Ishikawa (cell line): ENCODE measurements around the gene SPON1.

Experiments
- CEBPB ChIP-seq: IDR thresholded peaks from 2 replicates; pipeline ENCODE4 v1.6.1; 2012
- CREB1 ChIP-seq: IDR thresholded peaks from 2 replicates; pipeline ENCODE4 v1.6.1; 2012; ENCODE audit warnings: low read depth
- EGR1 ChIP-seq: IDR thresholded peaks from 2 replicates; pipeline ENCODE4 v1.6.1; 2012
- EP300 ChIP-seq: IDR thresholded peaks from 2 replicates; pipeline ENCODE4 v1.6.1; 2012; ENCODE audit warnings: borderline replicate concordance
- FOXM1 ChIP-seq: IDR thresholded peaks from 2 replicates; pipeline ENCODE4 v1.6.1; 2012; ENCODE audit warnings: low read depth, borderline replicate concordance
- MAX ChIP-seq: IDR thresholded peaks from 2 replicates; pipeline ENCODE4 v1.6.1; 2012
- NFIC ChIP-seq: IDR thresholded peaks from 2 replicates; pipeline ENCODE4 v1.6.1; 2012
- RAD21 ChIP-seq: IDR thresholded peaks from 2 replicates; pipeline ENCODE4 v1.6.1; 2012; ENCODE audit warnings: low read depth
- REST ChIP-seq: IDR thresholded peaks from 2 replicates; pipeline ENCODE4 v1.6.1; 2012; ENCODE audit warnings: low read depth, mild to moderate bottlenecking
- TAF1 ChIP-seq: IDR thresholded peaks from 2 replicates; pipeline ENCODE4 v1.6.1; 2012; ENCODE audit warnings: low read depth, mild to moderate bottlenecking
- TCF12 ChIP-seq: IDR thresholded peaks from 2 replicates; pipeline ENCODE4 v1.6.1; 2012; ENCODE audit warnings: low read depth
- TEAD4 ChIP-seq: IDR thresholded peaks from 2 replicates; pipeline ENCODE4 v1.6.1; 2012
- USF1 ChIP-seq: IDR thresholded peaks from 2 replicates; pipeline ENCODE4 v1.6.1; 2012
- YY1 ChIP-seq: IDR thresholded peaks from 2 replicates; pipeline ENCODE4 v1.6.1; 2012; ENCODE audit warnings: low read depth
- ZBTB7A ChIP-seq: IDR thresholded peaks from 2 replicates; pipeline ENCODE4 v1.6.1; 2012; ENCODE audit warnings: low read depth

SPON1 gene

GRCh38 chr11:14309425-14310192, 347.1 kb downstream of the SPON1 start:
- no peak for TF ChIP-seq MAX
- TF ChIP-seq USF1, result no peak
- TF ChIP-seq TCF12, result no peak
- TF ChIP-seq TAF1, result no peak
- no peak for TF ChIP-seq RAD21
- TF ChIP-seq REST, result no peak
- TF ChIP-seq TEAD4, result no peak
- no peak for TF ChIP-seq CEBPB
- no peak for TF ChIP-seq FOXM1
- no peak for TF ChIP-seq CREB1
- no peak for TF ChIP-seq ZBTB7A
- TF ChIP-seq NFIC, result no peak
- TF ChIP-seq YY1, result no peak
- no peak for TF ChIP-seq EGR1
- no peak for TF ChIP-seq EP300

- TF ChIP-seq MAX, result no peak
- TF ChIP-seq EGR1, result no peak
- no peak for TF ChIP-seq TCF12
- TF ChIP-seq RAD21, result no peak
Measured at GRCh38 chr11:14310679-14311078, 348.2 kb downstream of the SPON1 start.

- TF ChIP-seq USF1, result no peak
- TF ChIP-seq NFIC, result no peak
- no peak for TF ChIP-seq CREB1
- TF ChIP-seq ZBTB7A, result no peak
- TF ChIP-seq TCF12, result no peak
- no peak for TF ChIP-seq REST
- TF ChIP-seq MAX, result no peak
- TF ChIP-seq TAF1, result no peak
- TF ChIP-seq RAD21, result no peak
- TF ChIP-seq TEAD4, result no peak
- no peak for TF ChIP-seq FOXM1
- TF ChIP-seq EGR1, result no peak
- no peak for TF ChIP-seq YY1
- TF ChIP-seq EP300, result no peak
- TF ChIP-seq CEBPB, result no peak
Measured at GRCh38 chr11:14312736-14313438, 350.4 kb downstream of the SPON1 start.

GRCh38 chr11:14314127-14314526, 351.6 kb downstream of the SPON1 start:
- no peak for TF ChIP-seq TEAD4
- no peak for TF ChIP-seq EP300
- no peak for TF ChIP-seq TAF1
- TF ChIP-seq USF1, result no peak
- no peak for TF ChIP-seq CREB1
- no peak for TF ChIP-seq TCF12
- TF ChIP-seq EGR1, result no peak
- no peak for TF ChIP-seq REST
- no peak for TF ChIP-seq CEBPB
- no peak for TF ChIP-seq ZBTB7A
- no peak for TF ChIP-seq RAD21
- no peak for TF ChIP-seq YY1
- TF ChIP-seq MAX, result no peak
